HPDE6-E6E7 (cell line): Measurements from ENCODE around the gene TEN1.
A peak's percentile ranks its signal among the peaks of the same experiment; 100 is the strongest.
"Not testable (repeated sequence)": the region's sequence is repeated elsewhere in the genome, so short reads cannot be mapped to it uniquely, and the experiment has no call there.

ENCODE experiments used
- DNase-seq: peaks from one replicate; pipeline ENCODE4 v3.0.0; 2011; ENCODE audit warnings: missing footprints; ENCODE audit errors: extremely low spot score

The TEN1 gene

DNA sequence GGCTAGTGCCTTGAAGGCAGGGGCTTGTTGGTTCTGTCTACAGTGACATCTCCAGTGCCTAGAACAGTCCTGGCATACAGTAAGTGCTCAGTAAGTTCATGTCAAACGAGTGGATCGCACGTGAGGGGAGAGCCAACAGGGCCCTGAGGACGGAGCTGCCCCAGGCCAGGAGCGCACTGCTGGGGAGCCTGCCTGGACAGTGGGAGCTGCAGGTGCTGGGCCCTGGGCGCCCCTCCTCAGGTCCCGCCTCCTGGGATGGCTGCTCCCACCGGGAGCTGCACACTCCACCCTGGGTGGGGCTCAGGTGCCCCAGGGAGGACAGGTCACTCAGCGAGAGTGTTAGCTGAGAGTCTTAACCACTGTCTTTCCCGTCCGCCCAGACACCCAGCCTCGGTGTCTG, 46.3 kb downstream of the TEN1 start:
- no peak for DNase-seq

DNA sequence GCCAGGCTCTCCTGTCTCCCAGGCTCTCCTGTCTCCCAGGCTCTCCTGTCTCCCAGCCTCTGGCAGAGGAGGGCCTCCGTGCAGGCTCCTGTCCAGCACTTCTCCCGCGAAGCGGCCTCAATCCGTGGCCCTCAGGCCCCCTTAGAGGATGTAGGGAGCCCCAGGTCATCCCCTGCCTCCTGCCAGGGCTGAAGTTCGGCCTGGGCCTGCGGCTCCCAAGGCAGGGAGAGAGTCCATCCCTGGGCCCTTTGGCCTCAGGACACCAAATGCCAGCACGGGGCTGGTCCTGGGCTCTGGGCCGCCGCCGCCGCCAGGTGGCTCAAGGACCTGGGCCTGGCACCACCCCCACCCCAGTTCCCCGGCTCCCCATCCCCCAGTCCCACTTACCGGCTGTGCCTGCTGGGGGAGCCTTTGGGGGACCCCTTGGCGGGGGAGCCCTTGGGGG, 47.7 kb downstream of the TEN1 start:
- no peak for DNase-seq

DNA sequence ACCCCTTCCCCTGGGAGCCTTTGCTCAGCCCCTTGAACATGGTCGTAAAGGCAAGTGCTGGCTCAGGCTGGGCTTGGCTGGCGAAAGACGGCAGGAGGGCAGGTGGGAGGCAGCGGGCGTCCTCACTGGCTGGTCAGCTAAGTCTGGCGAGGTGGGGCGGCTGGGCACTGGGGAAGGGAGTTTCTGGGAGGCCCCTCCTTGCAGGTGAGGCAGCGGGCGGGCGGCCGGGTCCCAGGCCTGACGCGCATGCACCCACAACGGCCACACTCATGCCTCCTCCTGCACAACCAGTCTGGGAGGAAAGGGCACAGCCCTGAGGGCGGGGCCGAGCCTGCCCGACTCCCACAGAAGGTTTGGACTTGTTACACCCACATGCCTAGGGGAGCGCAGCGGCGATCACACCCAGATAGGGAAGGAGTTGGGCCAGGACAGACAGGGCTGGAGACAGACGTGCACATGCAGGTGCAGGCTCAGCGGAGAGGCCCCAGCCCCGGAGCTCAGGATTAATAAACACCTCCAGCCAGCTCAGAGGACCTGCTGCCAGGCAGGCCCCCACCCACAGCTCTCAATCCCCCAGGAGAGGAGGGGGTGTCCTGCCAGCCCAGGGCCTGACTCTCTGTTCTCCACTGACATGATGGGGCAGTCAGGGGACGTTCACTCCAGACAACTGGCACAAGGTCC, 48.3 kb downstream of the TEN1 start, which contains the start of gene EVPL:
Gene EVPL, minus strand, starts transcription at position 148 of the 681 bp plus-strand sequence. Its CDS starts 108 bp downstream, at position 40.
- DNase-seq = peak; percentile 79

DNA sequence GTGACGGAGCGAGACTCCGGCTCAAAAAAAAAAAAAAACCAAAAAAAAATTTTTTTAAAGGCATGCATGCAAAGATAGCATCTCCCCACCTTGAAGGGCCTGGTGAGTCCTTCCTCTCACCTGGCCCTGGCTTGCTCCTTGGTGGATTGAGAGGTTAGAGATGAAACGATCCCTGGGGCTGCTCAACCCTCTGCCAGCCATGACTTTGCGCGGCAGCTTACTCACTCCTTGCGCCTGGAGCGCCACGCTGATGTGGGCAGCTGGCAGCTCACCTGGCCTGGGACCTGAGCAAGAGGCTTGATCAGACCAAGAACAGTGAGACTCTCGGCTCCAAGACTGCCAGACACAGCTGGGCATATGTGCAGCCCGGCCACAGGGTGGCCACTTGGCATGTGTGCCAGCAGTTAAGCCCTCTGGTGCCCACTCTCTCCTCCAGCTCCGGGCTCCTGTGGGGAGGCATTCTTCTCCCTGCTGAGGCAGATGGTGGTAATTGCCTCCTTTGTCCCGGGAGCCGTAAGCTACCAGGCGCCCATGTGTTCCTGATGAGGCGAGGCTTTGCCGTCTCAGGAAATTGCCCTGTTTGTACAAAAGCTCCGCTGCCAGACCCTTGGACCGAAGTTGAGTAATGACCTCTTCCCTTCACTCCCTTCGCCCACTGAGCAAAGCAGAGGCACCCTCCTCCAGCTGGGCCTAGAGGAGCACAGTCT, 53.2 kb downstream of the TEN1 start:
- no peak for DNase-seq

DNA sequence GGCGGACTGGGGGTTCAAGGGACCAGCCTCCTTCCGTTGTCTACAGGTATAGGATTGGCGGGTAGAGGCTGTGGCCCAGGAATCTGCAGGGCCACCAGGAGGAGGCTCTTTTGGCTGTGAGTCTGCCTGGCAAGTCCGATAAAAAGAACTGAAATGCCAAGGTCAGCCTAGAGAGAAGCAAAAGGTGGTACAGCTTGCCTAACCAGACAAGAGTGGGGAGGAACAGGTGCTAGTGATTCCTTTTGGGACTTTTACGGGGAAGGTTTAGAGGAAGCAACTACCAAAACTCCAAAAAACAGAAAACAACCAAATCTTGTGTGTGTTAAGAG, 53.7 kb downstream of the TEN1 start:
- no peak for DNase-seq

DNA sequence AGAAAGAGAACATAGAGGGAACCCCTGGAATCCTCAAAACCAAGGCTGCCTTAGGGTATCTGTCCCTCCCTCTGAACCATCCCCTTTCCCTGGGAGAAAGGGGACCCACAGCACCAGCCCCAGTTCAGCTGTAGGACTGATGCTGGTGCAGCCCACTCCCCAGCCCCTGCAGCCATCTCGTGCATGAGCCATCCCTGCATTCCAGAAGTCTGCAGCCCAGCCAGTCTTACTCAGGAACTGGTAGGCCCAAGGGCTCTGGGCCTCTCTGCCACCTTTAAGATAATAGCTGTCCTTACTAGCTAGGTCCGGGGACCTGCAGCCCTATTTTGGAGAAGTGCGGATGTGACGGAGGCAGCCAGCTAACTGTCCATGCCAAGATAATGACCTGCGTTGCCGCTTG, 54.1 kb downstream of the TEN1 start:
- DNase-seq = no peak

DNA sequence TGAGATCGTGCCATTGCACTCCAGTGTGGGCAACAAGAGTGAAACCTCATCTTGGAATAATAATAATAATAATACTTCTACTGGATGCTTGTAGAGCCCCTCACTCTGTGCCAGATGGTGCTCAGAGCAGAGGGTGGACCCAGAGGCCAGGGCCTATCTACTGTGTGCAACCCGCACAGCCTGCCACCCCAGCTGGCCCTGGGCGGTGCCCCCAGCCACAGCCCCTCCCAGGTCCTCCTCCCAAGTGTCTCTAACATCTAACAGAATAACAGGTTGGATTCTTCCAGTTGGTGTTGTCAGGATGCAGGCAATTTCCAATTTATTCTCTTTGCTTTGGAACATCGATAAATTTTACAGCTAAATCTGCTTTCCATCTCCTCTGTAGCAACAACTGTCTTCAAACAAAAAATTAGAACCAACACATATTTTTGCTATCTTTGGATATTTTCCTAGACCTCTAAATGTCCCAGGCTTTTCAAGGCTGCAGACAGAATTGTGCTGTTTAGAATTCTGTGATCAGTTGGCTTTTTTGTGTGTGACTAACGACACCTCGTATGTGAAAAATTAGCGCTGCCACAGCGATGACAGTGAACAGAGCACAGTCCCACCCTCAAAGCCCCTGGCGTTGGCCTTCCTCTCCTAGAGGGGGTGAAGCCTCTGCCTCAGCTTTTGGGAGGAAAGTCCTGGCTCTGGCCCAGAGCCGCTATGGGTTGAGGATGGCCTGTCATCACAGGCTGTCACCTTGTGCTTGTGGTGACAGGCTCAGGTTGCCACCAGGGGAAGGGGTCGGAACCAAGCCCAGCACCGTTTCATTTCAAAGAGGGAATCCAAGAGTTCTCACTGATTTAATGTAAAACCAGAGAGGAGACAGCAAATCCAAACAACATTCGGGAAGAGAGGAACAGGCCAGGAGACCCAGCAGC, 55.6 kb downstream of the TEN1 start:
- no peak for DNase-seq

DNA sequence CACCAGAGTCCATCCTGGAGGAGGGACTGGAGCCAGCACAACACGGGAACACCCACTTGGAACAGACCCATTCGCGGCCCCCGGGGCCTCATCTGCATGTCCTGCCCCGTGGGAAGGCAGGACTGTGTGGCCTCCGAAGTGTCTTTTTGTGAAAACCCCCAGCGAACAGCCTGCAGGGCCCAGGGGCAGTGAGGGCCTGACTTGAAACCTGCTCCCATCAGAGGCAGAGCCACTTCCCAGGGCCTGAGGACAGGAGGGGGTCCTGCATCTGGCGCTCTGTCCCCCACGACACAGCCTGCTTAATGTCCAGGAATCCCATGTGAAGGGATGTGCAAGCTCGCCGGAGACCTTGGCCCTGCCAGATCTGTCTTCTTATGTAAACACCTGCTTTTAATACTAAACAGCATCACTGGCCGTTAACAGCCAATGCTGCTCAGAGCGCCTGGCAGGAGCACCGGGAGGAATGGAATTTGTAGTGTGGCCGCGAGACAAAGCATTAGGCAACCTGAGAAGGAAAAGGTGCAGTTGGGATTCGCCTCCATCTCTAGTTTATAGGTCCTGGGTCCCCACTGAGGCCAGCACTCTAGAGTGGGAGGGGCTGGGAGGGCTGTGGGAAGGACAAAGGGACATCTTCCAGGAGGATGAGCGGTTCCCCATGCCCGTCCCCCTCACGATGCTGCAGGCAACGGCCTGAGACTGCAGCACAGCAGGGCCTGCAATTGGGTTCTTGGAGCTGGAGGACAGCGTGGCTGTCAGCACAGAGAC, 57.6 kb downstream of the TEN1 start:
- no peak for DNase-seq

DNA sequence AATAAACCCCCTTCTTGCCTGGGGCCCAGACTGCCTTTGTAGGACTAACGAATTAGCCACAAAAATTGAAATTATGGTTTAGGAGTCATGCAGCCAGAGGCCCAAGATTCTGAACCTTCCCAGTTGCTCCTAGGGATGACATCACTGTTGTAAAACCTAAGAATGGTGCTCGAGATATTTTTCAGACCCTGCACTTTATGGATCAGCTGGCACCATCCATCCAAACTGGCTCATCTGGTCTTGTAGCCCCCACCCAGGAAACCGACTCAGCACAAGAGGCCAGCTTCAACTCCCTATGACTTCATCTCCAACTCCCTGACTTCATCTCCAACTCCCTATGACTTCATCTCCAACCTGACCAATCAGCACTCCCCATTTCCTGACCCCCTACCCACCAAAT, 59.0 kb downstream of the TEN1 start:
- DNase-seq = no peak

DNA sequence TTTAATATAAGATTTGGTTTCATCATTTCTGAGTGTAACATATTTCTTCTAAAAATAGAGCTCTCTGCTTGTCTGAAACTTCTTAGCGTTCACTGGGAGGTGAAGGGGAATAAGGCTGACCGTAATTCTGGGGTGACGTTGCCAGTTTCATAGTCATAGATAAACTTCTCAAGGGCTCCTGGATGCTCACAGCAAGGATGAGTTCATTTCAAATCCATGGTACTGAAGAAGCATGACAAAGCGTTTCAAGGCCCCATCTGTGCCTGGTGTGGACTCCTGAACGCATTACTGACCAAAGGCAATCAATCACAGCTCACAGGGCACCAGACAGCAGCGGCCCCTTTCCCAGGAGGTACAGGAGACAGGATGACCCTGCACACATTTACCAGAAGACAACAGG, 60.1 kb downstream of the TEN1 start:
- DNase-seq = no peak

DNA sequence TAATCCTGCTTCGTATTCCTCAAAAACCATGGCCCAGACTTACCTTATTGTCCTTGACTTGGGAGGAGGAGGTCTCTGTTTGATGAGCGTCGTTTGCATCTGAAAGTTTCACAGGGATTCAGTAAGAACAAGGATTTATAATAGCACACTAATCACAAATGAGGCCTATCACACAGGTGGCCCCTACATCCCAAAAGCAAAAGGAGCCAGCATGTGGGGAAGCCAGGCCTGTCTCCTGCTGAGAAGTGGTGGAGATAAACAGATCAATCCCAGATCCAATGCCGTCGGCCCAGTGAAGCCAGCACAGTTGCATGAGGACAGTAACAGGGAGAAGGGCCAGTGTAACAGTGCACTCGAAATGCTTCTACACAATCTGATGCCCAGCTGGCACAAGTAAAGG, 61.3 kb downstream of the TEN1 start:
- no peak for DNase-seq

DNA sequence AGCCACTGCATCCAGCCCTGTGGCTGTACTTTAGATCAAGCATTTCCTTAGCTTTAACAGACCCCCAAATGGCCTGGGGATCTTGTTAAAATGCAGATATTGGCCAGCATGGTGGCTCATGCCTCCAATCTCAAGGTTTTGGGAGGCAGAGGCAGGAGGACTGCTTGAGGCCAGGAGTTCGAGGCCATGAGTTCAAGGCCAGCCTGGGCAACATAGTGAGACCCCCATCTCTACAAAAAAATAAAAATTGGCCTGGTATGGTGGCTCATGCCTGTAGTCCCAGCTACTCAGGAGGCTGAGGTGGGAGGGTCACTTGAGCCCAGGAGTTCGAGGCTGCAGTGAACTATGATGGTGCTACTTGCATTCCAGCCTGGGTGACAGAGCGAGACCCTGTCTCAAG, 63.8 kb downstream of the TEN1 start:
- DNase-seq = not testable (repeated sequence)

DNA sequence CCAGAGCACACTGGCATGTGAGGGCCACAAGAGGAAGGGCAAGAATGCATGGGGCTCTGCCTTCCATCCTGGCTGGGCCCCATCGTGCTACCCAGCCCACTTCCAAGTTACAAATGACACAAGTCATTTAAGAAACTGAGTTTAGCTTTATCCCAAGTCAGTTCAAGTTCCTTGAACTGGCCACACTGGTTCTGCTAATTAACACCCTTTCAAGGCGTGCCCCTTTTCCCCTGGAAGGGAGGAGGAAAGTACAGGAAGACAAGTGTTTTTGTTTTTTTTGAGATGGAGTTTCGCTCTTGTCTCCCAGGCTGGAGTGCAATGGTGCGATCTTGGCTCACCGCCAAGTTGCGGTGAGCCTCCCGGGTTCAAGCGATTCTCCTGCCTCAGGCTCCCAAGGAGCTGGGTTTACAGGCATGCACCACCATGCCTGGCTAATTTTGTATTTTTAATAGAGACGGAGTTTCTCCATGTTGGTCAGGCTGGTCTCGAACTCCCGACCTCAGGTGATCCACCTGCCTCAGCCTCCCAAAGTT, 65.5 kb downstream of the TEN1 start:
- DNase-seq = not testable (repeated sequence)

DNA sequence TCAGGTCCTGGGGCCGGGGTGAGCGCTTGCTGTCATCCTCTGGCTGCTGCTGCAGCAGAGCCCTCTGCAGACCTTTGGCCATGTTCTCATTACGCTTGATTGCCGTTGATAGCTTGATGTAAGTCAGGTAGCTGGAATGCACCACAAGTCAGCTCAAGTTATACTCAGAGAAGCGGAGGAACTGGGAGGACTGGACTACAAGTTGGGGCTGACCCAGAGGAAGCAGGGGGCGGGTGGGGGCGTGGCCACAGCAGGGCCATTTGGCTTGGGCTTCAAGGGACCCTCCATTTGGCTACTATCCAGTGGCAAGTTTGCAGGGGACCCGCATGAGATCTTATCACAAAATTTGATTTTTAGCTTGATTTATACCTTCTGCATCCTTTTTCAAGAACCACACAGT, 67.0 kb downstream of the TEN1 start:
- no peak for DNase-seq

DNA sequence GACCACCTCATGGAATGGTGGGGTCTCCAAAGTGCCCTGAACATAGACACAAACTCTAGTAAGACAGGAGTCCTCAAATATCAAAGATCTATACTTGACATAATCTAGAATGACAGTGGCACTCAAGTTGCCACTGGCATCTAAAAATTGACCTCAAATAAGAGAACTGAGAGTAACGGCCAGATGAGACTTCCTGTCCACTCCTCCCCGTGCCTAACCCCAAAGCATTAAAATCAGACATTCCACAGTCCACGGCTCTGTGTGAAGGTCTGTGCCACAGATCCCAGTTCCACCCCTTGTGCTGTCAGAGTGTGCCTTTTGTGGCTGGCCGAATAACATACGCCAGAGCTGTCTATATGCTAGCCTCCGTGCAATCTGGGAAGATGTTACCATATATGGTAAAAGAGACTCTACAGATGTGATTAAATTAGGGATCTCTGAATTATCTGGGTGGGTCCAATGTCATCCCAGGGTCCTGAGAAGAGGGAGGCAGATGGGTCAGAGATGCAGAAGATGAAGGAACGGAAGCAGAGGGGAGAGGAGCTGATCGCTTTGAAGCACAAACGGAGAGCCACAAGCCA, 69.1 kb downstream of the TEN1 start:
- DNase-seq = no peak

DNA sequence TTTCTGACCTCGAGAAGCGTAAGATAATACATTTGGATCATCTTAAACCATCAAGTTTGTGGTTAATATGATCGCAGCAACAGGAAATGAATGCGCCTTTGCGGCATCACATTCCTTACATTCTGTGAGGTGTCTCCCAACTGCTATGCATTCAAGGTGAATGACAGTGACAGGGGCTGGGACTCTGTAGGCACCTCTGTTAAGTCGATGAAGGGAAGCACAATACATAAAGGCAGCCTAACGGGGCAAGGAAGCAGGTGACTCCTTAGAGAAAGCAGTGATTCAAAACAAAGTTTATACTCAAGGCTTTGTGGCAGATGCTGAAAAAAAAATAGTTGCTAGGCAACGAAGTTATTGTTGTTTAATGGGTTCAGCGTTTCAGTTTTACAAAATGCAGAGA, 69.7 kb downstream of the TEN1 start:
- no peak for DNase-seq

DNA sequence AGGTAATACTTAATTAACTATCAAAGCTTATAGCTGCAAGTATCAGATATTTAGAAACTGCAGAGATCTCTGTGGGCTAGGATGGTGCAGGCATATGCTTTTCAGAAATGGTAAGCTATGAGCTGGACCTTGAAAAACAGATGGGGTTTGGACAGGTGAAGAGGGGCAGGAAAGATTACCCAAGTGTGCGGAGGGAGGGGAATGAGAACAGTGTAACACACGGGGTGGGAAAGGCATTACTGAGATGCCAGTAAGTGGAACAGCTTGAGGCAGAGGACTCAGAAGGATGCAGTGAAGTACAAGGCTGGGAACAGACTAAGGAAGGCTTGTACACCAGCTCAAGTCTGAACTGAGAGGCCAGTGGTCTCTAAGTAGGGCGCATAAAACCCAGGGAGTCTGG, 70.2 kb downstream of the TEN1 start:
- DNase-seq = no peak

DNA sequence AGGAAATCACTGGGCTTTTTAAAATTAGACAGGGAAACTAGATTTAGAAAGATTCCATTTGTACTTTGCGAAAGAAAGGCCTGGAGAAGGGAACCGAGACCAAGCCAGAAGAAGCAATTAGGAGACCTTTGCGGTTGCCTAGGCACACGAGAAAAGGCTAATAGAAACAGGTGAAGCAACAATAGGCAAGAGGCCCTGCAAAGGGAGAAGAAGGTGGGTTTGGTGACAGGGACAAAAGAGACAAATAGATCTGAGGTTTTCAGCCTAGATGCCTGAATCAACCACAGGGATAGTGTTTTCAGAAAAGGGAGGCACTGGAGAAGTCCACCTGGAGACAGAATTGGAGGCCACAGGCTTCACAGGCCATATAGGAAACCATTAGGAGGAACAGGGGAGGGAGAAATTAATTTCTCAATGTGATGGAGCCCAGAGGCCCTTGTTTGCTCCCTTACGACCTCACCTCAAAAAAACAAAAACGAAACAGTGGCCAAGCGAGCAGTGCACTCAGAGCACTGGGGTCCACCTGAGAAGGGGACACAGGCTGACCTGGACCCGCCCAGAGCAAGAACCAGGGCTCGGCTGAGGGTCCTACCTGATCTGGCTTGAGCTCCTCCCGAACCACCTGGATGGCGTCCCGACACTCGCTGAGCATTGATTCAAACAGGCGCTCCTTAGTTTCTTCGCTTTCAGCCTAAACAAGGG, 70.9 kb downstream of the TEN1 start:
- DNase-seq = no peak
